Activated effector memory CD4-positive, alpha-beta T cell treated with Interleukin-2 at 50 U/mL for 16 hours (primary cell): Measurements from ENCODE around the gene ULK1.
"Not testable (repeated sequence)": the region's sequence is repeated elsewhere in the genome, so short reads cannot be mapped to it uniquely, and the experiment has no call there.

Experiments
- DNase-seq: peaks from one replicate; pipeline ENCODE4 v3.0.0-alpha.2; 2020

The ULK1 gene

GRCh38 chr12:131862084-131862441, 32.4 kb upstream of the ULK1 start:
- no peak for DNase-seq

GRCh38 chr12:131862600-131862993, 31.8 kb upstream of the ULK1 start:
- no peak for DNase-seq

GRCh38 chr12:131862994-131863710, 31.3 kb upstream of the ULK1 start:
- DNase-seq = no peak

- DNase-seq = no peak
Measured at GRCh38 chr12:131863711-131864396, 30.6 kb upstream of the ULK1 start.

- no peak for DNase-seq
Measured at GRCh38 chr12:131864469-131864868, 30.0 kb upstream of the ULK1 start.

GRCh38 chr12:131865180-131865875, 29.1 kb upstream of the ULK1 start:
- no peak for DNase-seq

GRCh38 chr12:131867471-131867870, 27.0 kb upstream of the ULK1 start:
- no peak for DNase-seq

GRCh38 chr12:131867891-131868675, 26.3 kb upstream of the ULK1 start:
- DNase-seq = no peak

- no peak for DNase-seq
Measured at GRCh38 chr12:131869871-131870418, 24.5 kb upstream of the ULK1 start.

GRCh38 chr12:131871677-131872076, 22.7 kb upstream of the ULK1 start:
- DNase-seq = no peak

GRCh38 chr12:131872154-131873051, 22.0 kb upstream of the ULK1 start:
- no peak for DNase-seq

- no peak for DNase-seq
Measured at GRCh38 chr12:131873293-131873692, 21.1 kb upstream of the ULK1 start.

- not testable (repeated sequence) for DNase-seq
Measured at GRCh38 chr12:131874972-131875371, 19.4 kb upstream of the ULK1 start.

- DNase-seq = not testable (repeated sequence)
Measured at GRCh38 chr12:131877216-131877615, 17.2 kb upstream of the ULK1 start.

GRCh38 chr12:131878436-131878835, 16.0 kb upstream of the ULK1 start:
- DNase-seq = not testable (repeated sequence)

GRCh38 chr12:131882804-131883520, 11.5 kb upstream of the ULK1 start:
- DNase-seq = no peak

- no peak for DNase-seq
Measured at GRCh38 chr12:131883521-131883900, 10.9 kb upstream of the ULK1 start.

GRCh38 chr12:131885076-131885475, 9.3 kb upstream of the ULK1 start:
- not testable (repeated sequence) for DNase-seq

GRCh38 chr12:131885543-131886057, 8.8 kb upstream of the ULK1 start:
- DNase-seq = no peak

GRCh38 chr12:131891722-131892121, 2.7 kb upstream of the ULK1 start:
- DNase-seq = not testable (repeated sequence)
